NCI-H446 treated with DMSO at 0.1 percent for 48 hours (cell line): ENCODE results near the gene SH3BP1.
"Not testable (repeated sequence)": the region's sequence is repeated elsewhere in the genome, so short reads cannot be mapped to it uniquely, and the experiment has no call there.

Source experiments
- DNase-seq: peaks from one replicate; lab custom pipeline; 2025; lab: John Stamatoyannopoulos, UW

Gene SH3BP1

DNA sequence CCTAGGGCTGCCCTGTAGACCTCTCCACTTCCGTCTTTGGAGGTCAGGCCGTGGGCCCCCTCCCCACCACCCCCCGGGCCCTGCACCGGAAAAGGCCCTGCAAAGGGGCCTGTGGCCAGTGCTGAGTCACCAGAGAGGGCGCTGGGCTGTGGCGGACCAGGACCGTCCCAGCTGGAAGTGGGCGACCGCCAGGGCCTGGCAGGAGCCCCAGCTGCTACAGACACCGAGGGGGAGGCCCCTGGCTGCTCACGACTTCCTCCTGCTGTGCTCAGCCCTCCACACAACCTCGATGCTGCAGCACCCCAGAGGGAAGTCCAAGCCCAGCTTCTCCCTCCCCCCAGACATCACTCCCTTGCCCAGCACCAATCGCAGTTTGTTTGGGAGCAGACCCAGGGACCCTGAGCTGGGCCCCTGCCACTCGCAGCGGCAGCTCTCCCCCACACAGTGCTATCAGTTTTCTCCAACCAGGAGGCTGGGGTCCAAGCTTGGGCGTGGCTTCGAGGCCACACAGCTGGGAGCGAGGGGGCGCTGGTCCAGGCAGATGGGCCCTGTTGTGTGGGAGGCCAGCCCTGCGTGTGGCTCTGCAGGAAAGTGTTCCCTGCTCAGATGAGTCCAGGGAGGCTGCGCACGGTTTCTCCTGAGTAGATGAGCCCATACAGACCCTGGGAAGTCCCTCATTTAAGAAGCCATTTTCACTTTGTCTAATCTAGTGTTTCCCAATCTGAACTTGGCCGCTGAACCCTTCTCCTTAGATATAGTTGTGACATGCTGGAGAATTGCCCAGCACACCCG lies 5.6 kb upstream of the SH3BP1 start:
- DNase-seq, result peak; percentile 29

DNA sequence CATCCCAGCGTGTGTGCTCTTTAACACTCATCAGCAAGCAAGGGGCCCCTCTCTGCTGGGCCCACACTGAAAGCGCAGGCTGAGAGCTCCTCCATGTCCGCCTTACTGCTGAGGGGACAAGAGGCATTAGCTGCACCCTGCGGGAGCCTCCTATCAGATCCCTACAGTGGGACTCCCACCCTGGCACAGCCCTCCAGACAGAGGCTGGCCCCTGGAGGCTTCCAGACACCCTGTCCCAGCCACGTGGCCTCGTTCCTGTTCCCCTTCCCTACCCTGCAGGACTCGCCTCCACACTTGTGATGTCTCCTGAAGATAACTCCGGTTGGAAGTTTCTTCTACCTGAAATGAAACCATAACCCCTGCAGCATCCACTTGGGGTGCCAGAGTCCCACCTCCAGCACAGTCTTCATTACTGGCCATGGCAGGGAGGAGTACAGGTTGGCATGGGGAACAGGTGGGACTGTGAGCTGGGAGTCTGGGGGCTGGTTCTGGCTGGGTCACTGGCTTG lies 5.0 kb upstream of the SH3BP1 start:
- DNase-seq, result no peak

DNA sequence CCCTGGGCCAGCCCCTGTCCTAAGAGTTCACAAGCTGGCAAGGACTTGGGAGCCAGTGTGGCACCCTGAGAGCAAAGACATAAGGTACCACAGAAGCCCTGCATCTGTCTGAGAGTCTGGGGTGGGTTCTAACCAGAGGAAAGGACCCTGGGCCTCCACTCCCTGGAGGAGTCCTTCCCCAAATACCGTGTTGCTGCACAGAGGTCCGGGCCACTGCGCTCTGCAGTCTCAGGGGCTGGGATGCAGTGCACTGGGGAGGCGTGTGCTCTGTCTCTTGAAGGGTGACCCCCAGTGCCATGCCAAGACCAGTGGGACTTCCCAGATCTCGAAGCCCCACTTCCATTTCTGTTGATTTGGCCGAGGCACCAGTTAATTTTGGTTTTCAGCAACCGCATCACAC lies 4.3 kb upstream of the SH3BP1 start:
- DNase-seq, result no peak

DNA sequence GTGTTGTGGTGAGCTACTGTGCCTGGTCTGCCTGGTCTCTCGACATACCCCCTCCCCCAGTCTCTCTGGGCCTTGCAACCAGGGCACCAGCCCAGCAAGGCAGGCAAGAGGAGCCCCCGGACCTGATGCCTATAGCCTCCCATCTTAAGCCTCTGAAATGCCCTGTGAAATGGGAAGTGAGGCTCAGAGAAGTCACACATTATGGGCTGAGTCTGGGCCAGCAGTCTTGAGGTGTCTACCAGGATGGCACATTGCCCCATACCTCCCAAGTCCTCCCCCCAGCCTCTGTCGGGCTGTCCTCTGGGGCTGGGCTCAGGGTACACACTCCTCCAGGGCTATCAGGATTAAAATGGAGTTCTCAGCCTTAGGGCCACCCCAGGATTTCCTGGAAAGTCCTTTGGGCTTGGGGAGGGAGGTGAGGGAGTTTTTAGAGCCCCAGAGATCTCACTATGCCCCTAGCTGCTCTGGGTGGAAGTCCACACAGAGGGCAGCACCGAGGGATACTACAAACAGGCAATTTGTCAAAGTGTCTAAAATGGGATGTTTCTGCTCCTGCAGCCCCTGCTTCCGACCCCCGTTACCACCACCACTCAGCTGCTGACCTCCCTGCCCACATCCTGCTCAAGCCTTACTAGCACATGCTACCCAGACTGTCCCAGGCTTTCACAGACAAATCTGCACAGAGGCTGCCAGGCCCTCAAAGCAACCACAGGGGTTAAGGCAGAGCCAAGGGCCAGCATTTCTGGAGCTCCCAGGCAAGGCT lies 3.1 kb upstream of the SH3BP1 start:
- no peak for DNase-seq

DNA sequence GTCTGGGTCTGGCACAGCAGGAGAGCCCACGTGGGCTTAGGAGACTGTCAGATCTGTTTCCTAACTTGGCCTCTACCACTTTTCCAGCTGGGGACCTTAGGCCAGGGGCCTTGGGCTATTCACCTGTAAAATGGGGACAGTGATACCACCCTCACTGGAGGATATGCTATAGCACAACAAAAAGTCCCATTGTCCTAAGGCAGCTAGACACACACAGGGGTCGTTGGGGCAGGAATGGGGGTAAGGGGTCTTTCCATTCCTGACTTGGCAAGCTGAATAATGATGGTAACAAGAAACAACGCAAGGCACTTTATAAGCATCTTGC lies 2.6 kb upstream of the SH3BP1 start:
- DNase-seq, result no peak

DNA sequence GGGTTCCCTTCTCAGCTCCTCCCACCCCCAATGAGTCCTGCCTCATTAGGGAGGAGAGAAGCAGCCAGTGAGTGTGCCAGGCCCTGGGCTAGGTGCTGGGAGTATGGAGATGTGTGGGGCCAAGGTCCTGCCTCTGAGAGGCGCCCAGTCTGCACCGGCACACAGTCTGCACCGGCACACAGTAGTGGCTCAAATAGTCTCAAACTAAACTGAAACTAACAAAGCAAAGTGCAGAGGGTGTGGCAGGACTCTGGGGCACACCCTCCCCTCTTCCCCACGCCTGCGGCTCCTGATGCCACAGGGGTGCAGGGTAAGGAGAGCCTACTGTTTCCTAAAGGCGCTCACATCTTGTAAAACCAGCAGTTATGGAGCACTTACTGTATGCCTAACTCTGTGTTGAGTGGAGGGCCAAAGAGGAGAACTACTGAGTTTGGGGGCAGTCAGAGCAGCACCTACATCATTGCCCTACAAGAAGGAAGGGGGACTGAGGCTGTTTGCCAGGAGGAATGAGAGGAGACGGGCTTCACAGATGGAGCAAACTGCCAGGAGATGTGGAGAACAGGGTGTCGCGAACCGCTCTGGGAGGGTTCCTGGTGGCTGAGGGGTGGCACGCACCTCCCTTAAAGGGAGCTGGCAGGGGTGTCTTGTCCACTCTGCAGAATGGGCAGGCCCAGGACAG lies 939 bp upstream of the SH3BP1 start:
- no peak for DNase-seq

DNA sequence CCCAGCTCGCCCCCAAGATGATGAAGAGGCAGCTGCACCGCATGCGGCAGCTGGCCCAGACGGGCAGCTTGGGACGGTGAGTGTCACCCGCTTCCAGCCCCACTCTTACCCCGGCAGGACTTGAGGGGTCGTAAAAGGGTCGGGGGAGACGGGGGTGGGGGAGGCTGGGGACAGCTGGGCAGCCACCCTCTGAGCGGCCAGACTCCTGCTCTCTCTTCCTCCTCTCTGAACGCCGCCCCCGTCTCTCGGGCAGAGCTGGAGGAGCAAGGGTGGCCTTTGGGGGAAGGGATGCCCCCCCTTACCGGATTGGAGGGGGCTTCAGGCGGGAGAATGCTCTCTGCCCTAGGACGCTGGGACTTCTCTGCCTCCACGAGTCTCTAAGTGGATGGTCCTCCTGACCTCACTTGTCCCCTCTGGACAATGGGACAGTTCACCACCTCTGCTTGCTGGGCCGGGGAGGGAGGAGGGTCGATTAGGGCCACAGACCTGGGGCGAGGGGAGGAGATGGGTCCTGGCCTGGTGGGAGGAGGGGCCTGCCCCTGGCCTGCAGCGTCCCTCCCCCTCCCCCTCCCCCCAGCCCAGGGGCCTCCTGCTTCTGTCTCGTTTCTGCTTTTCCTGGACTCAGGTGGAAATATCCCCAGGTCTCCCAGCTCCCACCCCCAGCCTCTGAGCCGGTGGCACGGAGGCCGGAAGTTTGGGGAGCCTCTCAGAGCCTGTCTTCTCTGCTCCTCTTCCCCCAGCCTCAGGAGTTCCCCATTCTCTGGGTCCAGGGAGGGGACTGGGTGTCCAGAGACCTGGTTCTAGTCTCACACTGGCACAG lies 512 bp downstream of the SH3BP1 start:
- no peak for DNase-seq

DNA sequence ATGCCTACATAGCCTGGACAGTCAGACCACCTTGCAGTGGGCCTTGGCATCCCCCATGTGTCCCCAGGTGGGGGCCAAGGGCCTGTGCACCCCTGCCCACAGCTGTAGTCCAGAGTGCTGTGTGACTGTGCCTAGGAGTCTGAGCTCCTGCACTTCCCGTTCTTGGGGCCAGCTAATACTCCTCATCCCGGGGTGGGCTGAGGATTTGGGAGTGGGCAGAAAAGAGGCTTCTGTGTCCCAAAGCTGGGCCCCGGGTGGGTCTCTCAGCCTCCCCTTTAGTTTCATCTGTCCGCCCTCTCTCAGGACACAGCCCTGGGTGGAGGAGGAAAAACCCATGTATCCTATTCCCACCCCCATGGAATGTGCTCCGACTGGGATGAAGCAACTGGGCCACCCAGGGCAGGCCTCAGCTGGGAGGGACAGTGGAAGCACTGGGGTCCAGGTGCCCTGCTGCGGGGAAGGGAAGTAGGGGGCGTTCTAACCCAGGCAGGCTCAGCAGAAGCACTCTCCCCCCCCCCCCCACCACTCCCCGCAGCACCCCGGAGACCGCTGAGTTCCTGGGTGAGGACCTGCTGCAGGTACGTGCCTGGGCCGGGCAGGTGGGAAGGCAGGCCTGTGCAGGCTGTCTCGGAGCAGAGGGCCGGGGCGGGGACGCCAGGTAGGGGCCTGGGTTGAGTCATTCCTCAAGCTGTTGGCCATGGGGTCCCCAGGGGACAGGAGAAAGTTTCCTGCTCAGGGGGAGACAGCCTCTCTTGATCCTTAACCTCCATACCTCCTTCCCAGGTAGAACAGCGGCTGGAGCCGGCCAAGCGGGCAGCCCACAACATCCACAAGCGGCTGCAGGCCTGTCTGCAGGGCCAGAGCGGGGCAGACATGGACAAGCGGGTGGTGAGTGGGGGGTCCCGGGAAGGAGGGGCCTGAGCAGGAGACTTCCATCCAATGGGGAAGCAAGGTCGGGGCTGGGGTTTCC lies 1.4 kb downstream of the SH3BP1 start:
- no peak for DNase-seq

DNA sequence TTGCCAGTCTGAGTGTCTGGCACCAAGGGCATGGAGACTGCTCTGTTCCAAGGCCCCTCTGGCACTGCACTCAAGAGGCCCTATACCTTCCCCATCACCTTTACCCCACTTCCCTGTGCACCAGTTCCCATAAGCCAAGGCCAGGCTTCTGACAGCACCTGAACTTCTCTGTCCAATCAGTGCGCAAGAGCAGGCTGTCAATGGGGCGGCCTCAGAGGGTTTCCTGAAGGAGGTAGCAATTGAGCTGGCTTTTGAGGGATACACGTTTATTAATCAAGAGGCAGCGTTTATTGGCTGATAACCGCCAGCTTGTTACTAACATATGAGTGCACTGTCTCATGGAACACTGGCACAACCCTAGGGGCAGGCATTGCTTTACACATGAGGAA lies 2.1 kb downstream of the SH3BP1 start:
- DNase-seq, result no peak

DNA sequence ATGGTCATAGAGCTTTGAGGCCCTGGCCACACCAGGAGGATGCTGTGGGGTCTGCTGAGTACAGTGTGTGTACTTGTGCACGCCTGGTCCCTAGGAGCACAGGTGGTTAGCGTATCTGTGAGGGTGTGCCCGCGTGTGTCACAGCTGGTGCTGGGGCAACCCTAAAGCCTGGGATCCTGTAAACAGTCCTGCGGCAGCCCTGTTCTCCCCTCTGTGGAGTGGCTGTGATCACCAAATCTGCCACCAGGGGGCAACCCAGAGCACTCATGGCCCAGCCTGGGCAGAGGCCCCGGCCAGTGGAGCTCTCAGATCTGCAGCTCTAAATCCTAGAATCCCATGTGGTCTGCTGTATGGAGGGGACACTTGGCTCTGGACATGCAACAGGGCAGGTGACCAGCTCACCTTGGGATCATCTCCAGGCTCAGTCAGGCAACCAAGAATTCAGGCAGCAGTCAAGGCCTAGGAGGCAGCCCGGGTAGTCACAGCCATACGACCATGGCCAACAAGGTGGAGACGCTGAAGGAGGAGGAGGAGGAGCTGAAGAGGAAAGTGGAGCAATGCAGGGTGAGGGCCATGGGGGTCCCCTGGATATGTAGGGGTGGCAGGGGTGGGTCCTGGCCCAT lies 3.9 kb downstream of the SH3BP1 start:
- peak; percentile 10 for DNase-seq

DNA sequence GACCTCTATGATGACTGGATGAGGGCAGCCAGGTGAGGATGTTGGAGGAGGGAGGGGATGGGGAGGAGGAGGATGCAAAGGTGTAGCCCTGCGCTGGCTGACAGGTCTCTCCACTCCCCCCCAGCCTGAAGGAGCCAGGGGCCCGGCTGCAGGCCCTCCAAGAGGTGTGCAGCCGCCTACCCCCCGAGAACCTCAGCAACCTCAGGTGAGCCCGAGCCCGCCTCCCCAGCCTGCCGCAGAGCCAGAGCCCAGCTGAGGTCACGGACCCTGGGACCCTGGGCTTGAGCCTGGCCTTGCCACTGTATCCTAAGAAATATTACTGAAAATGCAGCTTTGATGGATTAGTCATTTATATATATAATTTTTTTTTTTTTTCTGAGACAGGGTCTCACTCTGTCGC lies 7.8 kb downstream of the SH3BP1 start:
- no peak for DNase-seq

DNA sequence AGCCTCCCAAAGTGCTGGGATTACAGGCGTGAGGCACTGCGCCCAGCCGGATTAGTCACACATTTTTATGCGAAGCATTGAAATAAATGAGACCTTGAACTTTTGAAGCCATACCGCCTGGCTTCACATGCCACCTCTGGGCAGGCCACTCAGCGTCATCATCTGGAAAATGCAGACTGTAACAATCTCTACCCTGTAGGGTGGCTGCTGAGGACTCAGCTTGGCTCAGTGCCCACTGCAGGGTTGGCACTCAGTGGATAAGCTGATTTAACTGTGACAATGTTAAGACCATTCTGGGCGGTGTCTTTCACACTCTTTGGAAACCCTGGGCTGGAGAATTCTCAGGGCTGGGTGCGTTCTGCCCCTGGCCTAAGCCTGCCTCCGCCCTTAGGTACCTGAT lies 8.5 kb downstream of the SH3BP1 start:
- no peak for DNase-seq

DNA sequence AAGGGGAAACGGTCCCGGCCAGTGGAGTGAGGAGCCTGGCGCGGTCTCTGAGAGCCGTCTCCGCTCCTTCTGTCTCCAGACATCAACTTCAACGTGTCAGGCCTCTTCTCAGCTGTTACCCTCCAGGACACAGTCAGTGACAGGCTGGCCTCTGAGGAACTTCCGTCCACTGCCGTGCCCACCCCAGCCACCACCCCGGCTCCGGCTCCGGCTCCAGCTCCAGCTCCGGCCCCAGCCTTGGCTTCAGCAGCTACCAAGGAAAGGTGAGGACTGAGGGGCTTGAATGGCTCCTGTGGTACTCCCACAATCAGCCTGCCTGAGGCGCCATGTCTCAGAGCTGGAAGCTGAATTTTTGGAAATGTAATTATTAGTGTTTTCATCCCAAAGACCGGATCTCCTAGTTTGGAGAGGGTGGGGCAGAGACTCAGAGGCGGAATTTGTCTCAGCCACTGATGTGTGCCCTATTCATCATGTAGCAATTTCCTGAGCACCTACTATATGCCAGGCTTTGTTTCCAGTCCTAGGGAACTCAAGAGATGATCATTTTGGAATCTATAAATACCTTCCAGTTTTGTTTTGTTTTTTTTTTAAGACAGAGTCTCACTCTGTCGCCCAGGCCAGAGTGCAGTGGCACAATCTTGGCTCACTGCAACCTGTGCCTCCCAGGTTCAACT lies 11.1 kb downstream of the SH3BP1 start:
- DNase-seq, result no peak

DNA sequence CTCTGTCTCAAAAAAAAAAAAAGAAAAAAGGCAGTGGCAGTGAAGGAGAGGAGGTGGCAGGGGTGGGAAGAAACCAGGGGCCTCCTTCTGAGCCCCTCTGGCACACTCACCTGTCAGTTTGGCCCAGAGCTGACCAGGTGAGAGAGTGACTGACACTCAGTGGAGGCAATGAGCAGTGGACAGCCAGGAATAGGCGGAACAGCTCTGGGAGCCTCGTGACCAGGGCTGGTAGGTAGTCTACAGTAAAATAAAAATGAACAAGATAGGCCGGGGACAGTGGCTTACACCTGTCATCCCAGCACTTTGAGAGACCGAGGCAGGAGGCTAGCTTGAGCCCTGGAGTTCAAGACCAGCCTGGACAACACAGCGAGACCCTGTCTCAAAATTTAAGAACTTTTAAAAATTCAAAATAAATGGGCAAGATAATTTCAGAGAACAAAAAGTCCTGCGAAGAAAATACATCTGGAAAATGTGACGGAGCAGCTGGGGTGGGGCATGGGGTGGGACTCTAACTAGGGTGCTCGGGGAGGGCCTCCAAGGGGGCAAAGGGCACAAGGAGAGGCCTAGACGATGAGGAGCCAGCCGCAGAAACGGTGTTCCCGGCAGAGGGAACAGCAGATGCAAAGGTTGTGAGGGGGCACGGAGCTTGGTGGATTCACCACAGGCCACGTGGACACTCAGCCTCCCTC lies 15.2 kb downstream of the SH3BP1 start:
- DNase-seq, result no peak

DNA sequence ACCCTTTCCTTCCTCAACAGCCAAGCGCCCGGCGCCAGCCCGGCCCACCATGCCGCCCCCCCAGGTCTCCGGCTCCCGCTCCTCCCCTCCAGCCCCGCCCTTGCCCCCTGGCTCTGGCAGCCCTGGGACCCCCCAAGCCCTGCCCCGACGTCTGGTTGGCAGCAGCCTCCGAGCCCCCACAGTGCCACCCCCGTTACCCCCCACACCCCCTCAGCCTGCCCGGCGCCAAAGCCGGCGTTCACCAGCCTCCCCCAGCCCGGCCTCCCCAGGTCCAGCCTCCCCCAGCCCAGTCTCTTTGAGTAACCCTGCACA lies 15.7 kb downstream of the SH3BP1 start:
- no peak for DNase-seq

DNA sequence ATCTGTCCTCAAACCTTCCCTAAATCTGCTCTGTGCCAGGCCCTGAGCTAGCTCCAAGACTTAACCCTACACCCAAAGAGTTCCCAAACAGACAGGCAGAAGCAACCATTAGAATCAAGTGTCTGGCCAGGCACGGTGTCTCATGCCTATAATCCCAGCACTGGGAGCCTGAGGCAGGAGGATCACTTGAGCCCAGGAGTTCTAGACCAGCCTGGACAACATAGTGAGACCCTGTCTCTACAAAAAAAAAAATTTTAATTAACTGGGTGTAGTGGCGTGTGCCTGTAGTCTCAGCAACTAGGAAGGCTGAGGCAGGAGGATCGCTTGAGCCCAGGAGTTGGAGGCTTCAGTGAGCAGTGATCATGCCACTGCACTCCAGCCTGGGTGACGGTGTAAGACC lies 17.1 kb downstream of the SH3BP1 start:
- not testable (repeated sequence) for DNase-seq

DNA sequence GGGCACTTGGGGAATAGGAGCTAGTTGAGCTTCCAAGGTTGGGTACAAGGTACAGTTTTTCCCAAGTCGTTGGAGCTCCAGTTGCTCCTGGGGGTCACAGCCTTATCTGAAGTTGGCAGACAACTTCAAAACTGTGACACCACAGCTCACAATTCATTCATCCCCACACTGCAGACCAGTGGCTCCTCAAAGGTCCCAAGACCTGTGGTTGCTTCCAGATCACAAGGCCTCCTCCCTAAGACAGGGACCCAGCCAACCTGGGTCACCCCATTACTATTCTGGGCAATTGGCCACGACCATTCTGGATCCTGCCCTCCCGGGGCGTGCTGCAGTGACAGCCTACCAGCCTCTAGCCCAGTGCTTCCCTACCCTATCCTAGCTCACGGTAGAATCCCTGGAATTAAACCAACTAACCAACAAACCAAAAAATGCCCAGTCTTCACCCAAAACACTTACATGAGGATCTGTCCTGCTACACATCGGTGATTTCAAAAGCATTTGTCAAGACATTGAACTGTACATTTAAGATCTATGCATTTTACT lies 18.2 kb downstream of the SH3BP1 start:
- no peak for DNase-seq

DNA sequence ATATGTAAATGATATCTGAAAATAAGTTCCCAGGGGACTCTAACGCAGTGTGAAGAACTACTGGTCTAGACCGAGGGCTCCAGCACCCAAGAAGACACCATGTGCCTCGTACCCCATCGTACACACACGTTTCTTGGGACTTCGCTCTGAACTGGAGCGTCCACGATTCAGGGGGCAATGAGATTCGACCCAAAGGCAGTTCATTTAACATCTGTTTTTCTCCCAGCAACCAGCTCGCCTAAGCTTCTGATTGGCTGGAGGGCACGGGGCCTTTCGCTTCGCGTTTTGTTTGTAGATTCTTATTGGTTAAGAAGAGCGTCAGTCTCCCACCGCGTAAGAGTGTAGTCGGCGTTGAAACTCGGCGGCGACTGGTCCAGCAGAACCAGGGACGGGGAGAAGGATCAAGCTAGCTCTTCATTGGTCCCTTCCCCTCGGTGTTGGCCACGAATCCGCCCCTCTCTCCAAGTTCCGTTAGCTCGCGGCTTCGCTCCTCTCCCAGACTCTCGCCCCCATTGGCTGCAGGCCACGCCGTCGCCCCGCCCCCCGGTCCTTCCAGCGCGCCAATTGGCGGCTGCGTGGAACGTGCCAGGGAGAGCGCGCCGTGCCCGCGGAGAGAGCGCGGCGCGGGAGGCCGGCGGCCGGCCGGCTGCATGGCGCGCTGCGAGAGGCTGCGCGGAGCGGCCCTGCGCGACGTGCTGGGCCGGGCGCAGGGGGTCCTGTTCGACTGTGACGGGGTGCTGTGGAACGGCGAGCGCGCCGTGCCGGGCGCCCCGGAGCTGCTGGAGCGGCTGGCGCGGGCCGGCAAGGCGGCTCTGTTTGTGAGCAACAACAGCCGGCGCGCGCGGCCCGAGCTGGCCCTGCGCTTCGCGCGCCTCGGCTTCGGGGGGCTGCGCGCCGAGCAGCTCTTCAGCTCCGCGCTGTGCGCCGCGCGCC lies 18.9 kb downstream of the SH3BP1 start, which contains the start of gene PDXP:
Gene PDXP, plus strand, starts transcription at position 591 of the 933 bp plus-strand sequence. Its CDS starts 60 bp downstream, at position 651.
- DNase-seq, result peak; percentile 100
